Hematopoietic multipotent progenitor cell (in vitro differentiated cells): ENCODE measurements around the gene AK6. TPM values are rescaled to one million over a fixed set of nuclear protein-coding genes. Genes with fewer than 3 reads are reported as not detected.
"Not testable (repeated sequence)": the region's sequence is repeated elsewhere in the genome, so short reads cannot be mapped to it uniquely, and the experiment has no call there.

Source experiments
- DNase-seq, 3 donors: peaks; one replicate each; pipeline ENCODE4 v3.0.0-alpha.2; 2011 to 2015; ENCODE audit warnings: low read depth in 2 of 3, low spot score in 2 of 3
- total RNA-seq: library from RNA; depleted of rRNA; stranded (reverse); fragments of >200 nt; gene quantifications from one replicate; pipeline ENCODE4 v1.2.3, GENCODE V29; 2012

Gene AK6
- total RNA-seq = 4.0 TPM

DNA sequence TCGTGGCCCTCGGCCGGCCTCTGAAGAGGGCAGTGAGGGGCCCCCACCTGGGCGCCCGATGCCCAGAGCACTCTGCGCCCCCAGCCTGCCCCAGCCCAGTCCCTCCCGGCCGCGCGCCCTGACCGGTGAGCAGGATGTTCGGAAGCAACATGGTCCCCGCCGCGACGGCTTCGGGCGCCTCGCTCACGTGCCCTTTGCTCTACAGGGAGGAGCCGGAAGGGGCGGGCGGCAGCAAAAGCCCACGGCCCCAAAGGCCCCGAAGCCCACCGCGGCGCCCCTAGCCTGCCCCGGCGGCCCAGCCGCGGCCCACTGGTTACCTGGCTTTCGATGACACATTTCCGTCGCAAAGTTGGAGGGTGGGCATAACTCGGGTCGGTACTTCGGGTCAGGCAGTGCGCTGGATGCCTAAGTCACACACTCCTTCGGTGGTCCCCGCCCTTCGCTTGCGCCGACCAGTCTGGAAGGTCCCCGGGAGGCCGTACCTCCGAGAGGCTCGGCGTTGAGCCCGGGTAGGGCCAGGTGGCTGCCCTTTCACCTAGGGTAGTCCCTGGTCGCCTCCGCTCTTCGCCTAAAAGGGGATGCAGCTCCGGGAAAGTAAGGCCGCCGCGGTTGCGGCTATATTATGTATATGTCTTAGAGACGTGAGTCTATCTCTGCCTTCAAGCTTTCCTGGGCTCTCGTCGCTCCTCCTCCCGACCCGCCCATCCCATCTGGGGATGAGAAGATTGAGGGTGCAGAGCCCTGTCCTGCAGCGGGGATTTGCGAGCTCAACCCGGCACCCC, at the start of gene AK6, which contains the start of the genes RAD17 and TAF9:
AK6 (minus strand) TSS at position 181 of the 782 bp plus-strand sequence; CDS start at position 151, 30 bp downstream.
RAD17 (plus strand) TSS at position 479 of the 782 bp plus-strand sequence. CDS start 2,391 bp downstream, outside the sequence.
TAF9 (minus strand) TSS at position 181 of the 782 bp plus-strand sequence. CDS start 3,783 bp downstream, outside the sequence.
- peak; percentile 90 to 96 (median 94) for DNase-seq

DNA sequence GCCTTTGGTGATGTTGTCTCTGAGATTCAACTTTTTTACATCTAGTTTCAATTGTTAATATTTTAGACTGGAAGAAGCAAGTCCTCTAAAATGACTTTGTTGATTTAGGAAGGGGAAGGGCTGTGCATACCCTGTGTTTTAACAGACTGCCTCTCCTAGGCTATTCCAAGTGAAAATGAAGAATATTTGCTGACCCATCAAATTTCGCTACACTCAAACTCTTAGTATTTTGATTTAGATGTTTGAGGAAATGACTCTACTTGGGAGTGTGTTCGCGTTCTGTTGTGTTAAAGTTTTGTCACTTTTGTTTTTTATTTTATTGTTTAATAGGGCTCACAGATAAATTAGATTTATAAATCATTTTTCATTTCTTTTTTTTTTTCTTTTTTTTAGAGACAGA, 49.2 kb upstream of the AK6 start:
- no peak for DNase-seq

DNA sequence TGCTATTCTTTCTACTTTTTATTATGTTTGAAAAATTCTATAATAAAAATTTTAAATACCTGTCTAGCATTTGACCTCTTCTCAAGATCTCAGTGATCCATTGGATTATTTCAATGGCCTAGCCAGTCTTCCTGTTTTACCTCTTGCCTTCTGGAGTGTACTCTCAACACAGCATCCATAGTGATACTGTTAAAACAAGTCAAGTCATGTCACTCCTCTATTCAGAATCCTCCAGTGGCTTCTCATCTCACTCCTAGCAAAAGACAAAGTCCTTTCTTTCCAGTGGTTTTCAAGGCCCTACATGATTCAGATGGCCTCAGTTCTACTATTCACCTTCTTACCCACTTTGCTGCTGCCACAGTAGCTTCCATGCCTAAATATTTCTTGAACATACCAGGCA, 47.4 kb upstream of the AK6 start:
- DNase-seq = no peak

DNA sequence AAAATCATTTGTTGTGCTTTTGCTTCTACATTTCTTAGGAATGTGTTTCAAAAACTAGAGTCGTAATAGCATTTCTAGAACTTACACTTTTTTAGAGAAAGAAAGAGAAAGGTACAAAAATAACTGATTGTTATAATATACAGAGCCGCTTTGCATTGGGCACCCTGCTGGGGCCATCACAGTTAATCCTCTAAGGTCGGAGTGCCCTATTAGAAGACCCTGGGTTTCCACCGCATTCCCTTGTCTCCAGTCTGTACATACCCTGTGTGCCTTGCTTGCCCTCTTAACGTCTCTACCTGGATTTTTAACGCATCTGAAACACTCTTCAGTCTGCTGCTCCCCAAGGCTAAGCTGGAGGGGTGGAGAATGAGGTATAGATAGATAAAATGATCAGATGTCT, 46.9 kb upstream of the AK6 start:
- no peak for DNase-seq

DNA sequence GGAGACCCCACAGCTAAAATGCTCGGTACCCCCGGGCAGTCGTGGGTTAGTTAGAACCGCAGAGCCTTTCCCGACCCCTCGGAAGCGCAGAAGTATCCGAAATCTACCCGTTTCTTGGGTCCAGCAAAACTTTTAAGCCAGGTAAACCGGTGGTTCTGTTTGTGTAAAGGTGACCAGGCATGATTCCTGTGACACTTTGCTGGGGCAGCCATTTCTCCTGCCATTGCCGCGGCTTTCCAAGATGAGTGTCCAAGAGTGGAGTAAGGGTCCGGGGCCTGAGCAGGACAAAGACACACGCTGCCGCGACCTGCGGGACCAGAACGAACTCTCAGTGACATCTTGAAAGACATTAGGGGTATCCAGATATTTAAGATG, 46.3 kb upstream of the AK6 start:
- DNase-seq = no peak

DNA sequence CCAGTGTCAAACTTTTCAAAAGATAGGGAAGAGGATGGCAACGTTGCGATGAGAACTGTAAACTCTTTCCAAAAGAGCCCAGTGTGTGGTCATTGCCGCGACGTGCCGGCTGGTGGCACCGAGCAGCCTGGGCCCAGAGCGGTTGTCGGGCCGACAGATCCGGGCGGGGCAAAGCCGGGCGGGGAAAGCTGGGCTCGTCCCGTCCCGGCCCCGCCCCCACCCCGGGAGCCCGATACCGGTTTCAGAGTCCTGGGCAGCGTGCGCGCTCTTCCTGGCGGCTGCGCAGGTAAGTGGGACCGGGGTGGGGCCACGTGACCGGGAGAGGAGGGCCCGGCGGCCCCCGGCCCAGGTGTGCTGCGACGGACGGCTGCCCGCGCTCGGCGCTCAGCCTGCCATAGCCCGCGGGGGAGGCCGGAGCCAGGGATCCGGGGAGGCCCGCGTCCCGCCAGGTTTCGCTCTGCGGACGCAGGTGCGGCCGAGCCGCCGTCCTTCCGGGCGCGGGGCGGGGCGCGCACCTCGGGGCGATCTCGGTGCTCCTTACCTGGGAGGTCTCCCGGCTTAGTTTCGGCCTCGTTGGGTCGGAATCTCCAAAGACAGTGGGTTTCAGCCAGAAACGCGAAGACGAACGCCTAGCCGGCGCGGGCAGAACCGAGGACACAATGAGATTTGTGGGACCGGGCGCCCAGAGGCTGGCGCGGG, 45.7 kb upstream of the AK6 start, which contains the start of gene MARVELD2:
MARVELD2 (plus strand) TSS at position 232 of the 699 bp plus-strand sequence. CDS start 4,270 bp downstream, outside the sequence.
- DNase-seq = peak; percentile 13 to 44 (median 39)

DNA sequence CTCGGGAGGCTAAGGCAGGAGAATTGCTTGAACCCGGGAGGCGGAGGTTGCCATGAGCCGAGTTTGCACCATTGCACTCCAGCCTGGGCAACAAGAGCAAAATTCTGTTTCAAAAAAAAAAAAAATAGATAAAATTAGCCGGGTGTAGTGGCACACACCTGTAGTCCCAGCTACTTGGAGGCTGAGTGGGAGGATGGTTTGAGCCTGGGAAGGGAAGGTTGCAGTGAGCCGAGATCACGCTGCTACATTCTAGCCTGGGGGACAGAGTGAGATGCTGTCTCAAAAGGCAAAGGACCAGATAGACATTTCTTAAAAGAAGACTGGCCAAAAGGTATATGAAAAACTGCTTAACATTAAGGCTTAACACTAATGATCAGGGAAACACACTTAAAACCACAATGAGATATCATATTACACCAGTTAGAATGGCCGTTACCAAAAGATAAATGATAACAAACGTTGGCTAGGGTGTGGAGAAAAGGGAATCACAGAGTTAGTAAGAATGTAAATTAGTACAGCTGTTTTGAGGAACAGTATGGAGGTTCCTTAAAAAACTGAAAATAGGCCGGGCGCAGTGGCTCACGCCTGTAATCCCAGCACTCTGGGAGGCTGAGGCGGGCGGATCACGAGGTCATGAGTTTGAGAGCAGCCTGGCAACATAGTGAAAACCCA, 35.5 kb upstream of the AK6 start:
- peak in 2 of 3 donors; percentile 7 to 11 for DNase-seq

DNA sequence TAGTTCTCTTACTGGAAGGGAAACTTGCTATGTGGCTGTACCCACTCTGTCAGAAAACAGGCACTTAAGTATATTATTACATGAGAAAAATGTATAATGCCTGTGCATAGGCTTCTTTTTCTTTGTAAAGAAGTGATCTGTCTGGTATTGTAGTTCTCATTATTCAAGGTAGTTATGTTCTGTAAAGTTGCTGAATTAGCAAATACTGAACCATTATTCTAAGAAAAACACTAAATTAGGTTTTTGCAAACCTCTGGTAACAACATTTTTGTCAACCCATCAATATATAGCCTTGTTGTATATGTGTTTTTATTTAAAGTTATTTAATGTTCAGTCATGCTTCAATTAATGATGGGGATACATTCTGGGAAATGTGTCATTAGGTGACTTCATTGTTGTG, 9.1 kb upstream of the AK6 start:
- DNase-seq = no peak

DNA sequence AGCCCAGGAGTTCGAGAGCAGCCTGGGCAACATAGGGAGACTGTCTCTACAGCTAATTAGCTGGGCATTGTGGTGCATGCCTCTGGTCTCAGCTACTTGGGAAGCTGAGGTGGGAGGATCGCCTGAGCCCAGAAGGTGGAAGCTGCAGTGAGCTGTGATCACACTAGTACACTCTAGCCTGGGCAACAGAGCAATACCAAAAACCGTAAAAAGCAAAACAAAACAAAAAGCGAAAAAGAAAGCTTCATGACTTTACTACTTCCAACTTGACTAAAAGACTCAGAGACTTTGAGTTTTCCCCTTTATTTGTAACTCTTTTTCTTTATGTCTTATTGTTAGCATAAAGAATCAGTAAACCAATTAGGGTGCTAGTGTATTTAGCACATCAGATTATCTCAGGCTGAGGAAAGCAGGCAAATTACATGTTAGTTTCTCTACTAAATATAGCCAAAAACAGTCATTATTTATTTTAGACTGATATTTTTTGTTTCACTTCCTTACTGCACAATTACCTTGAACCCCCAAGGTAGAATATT, 5.7 kb upstream of the AK6 start:
- DNase-seq = no peak

DNA sequence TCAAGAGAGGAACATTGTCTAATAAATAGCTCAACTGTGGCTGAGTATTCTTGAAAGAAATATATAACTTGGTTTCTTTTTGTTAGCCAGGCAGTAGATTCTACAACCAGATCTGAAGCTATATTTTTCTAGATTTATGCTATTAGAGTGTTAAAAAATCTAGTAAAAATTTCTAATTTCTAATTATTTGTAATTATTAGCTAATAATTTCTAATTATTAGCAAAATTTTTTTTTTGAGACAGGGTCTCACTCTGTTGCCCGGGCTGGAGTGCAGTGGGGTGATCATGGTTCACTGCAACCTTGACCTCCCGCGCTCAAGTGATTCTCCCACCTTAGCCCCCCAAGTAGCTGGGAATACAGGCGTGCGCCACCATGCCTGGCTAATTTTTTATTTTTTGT, 3.1 kb upstream of the AK6 start:
- DNase-seq = no peak

DNA sequence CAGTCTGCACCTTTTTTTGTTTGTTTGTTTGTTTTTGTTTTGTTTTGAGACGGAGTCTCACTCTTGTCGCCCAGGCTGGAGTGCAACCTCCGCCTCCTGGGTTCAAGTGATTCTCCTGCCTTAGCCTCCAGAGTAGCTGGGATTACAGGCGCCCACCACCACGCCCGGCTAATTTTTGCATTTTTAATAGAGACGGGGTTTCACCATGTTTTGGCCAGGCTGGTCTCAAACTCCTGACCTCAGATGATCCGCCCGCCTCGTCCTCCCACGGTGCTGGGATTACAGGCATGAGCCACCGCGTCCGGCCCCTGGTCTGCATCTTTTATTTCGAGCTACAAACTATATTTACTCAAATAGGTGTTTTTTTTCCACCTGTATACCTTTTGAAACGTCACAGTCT, 1.0 kb upstream of the AK6 start:
- DNase-seq = not testable (repeated sequence)

DNA sequence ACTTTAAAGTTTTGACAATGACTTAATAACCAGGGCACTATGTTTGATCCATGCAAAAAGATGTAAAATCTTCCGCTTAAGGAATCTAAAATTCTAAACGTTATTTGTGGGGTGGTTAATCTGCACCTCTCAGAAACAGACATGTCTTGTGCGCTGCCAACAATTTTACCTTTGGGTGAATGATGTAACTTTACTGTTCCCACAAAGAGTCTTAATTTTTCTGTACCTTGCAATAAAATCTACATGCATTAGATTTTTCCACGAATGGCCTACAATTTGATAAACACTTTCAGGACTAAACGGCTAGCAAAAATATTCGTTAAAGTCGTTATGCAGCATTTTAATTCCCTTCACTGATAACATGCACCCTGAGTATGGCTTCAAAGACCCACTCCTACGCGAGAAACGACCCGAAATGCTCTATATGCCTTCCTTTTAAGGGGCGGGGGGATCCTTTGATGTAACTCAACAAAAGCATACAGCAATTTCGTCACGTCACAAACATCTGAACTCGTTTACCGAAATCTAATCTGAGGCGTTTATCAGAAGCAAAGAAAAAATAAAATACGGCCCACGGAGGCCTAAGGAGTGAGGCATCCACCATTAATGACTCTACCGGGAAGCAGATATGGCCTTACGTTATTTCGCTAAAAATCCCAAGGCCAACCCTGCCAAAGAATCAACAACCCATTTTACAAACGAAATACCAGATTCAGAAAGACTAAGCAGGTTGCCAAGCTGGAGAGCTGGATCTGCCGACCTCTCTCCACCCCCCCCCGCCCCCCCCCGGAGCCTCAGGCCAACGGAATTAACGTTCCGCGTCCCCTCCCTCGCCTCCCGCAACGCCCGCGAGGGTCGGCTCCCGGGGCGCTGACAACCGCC, 621 bp downstream of the AK6 start:
- peak in 2 of 3 donors; percentile 25 to 49 for DNase-seq

DNA sequence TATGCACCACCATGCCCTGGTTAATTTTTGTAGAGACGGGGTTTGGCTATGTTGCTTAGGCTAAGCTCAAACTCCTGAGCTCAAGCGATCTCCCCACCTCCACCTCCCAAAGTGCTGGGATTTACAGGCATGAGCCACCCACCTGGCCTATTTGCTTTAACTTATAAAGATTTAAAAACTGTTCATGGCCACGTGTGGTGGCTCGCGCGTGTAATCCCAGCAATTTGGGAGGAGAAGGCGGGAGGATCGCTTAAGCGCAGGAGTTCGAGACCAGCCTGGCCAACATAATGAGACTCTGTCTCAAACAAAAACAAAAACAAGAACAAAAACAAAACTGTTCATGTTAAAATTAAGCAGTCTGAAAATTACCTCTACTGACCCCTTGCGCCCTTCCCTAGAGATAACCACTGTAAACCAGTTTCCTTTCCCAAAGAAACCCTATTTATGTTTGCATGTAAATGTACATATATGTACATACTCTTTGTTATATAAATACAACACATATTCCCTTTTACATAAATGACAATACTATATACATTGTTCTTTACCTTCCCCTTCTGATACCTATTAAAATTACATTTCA, 1.5 kb downstream of the AK6 start:
- DNase-seq = no peak

DNA sequence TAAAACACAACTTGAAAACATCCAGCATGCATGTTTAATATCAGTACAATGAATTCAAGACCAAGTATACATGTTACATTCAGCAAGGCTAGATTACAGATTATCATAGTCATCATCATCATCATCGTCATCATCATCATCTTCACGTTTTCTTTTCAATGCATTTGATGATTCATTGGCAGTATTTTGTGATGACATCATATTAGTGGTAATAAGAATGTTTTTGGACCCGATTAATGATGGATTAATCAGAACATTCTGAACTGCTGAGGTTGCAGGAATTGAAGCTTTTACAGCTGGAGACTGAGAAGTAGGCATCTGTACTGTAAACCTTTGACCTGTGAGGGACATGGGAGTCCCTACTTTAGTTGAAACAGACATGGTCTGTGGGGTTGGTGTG, 4.5 kb downstream of the AK6 start:
- DNase-seq = no peak

DNA sequence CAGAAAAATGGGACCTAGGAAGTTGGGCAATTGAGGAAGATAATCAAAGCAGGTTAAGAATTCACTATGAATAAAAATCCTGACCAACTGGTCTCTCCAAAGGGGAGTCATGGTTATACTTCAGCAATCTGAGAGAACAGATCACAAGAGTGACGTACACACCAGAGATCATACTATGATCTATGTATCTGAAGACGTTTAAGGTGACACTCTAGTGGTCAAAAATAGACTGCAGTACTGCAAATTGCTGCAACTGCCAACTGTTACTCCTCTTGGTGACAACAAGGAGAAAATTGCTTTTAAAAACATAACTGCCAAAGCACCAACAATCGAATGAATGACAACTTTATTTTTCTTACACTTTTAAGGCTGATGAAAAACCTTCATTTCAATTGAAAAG, 4.9 kb downstream of the AK6 start:
- DNase-seq = peak in 2 of 3 donors; percentile 24 to 49

DNA sequence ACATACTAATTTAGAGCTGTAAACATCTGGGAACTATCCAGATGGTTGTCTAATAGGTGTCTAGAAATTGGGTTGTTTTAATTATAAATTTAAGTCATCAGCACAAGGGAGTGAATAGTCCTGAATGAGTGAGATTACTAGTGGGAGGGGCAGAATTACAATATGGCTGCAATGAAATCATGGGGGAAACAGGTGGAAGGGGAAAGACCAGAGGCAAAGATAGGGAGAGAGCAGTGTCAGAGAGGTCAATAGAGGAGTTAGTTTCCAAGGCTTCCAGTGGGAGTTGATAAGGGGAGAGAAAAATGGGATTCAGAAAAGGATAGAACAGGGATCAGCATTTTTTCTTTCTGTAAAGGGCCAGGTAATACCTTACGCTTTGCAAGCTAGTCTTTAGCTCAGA, 8.9 kb downstream of the AK6 start:
- DNase-seq = no peak

DNA sequence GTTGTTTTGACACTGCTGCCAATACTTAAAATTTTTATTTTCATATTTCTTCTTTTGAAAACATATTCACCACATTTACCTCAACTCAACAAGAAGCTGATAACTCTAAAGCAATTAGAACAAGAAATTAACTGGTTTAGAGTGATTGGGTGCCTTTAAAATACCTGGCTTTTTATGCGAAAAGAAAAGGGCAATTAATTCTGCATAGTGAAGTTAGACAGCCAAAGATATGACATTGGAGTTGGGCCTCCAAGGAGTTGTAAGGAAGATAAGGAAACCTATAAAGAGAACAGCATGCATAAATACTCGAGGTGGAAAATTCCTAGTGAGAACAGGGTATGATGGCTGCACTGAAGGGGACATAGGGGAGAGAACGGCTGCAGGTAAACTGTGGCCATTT, 9.6 kb downstream of the AK6 start:
- DNase-seq = no peak

DNA sequence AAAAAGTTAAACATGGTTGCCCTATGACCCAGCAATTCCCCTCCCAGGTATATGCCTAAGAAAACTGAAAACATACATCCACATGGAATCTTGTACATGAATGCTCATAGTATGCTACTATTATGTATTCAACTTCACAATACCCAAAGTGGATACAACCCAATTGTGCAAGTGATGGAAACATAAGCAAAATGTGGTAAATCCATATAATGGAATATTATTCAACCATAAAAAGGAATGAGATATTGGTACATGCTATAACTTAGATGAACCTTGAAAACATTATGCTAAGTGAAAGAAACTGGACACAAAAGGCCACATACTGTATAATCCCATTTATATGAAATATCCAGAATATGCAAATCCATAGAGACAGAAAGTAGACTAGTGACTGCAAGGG, 18.7 kb downstream of the AK6 start:
- DNase-seq = no peak

DNA sequence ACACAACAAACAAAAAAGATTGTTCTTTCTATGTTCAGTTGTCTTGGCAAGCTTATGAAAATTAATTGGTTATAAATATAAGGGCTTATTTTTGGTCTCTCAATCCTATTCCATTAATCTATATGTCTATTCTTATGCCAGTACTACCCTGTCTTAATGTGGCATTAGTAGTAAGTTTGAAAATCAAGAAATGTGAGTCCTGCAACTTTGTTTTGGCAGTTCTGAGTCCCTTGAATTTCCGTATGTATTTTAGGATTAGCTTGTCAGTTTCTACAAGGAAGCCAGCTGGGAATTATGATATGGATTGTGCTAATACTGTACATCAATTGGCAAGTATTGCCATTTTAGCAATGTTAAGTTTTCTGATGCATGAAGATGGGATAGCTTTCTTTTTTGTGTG, 26.2 kb downstream of the AK6 start:
- no peak for DNase-seq
